Heart left ventricle (tissue), 13 donors: Measurements from ENCODE around the gene TTC39C.

Experiments
- POLR2A ChIP-seq, 2 donors: fragments of 450-650 bp; IDR thresholded peaks; one replicate each; pipeline ENCODE4 v1.6.1; 2017; ENCODE audit warnings: antibody characterized with exemption in 2 of 2, mild to moderate bottlenecking in 2 of 2, moderate library complexity in 2 of 2
- TF ChIP-seq, protein P1 (sequence below), 12 donors: fragments of 200-600 bp; sonication (generic) in 4 of 12; IDR thresholded peaks; one replicate each; pipeline versions ENCODE4 v1.5.0 to v1.8.0; 2018 to 2022; ENCODE audit warnings: antibody characterized with exemption in 12 of 12, mild to moderate bottlenecking in 5 of 12
- donor health status: ischemic (EF 13 %, LVEDD 7.1; RV severe dilation, severe dysfunction).
- donor health status: DM: no; HTN: yes; CAD: no.
- donor health status: DM: no; HTN: no; CAD: no.
- donor health status: ischemic (EF 25% LVEDD 6.9; RV normal size, moderate dysfunction).
- donor health status: ischemic (EF 25% LVEDD 5.7; RV mildly dilated, moderate dysfunction).
- donor health status: ischemic (EF 35%, LVEDD 5.7; RV mildly dilated, moderate dysfunction).
- donor health status: nonischemic (EF 11% LVEDD 7.7; RV severe dilation, severe dysfunction).
- donor health status: DM: yes; HTN: yes; CAD: no.
- donor health status: PGD.
- donor health status: ischemic (EF 29% LVEDD 5.4; RV normal size, mild dysfunction).
- donor health status: nonischemic (EF 23%, LVEDD 6.1; RV moderate dilation, normal function).

DNA sequence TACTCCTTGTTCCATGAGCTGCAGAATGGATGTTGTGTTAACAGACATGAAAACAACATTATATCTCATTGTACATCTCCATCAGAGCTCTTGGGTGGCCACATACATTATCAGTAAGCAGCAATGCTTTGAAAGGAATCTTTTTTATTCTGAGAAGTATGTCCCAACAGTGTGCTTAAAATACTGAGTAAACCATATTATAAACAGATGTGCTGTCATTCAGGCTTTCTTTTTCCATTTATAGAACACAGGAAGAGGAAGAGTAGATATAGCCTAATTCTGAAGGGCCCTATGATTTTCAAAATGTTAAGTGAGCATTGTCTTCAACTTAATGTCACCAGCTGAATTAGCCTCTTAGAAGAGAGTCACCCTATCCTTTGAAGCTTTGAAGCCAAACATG, 80.0 kb downstream of the TTC39C start:
- TF ChIP-seq, protein P1, sequence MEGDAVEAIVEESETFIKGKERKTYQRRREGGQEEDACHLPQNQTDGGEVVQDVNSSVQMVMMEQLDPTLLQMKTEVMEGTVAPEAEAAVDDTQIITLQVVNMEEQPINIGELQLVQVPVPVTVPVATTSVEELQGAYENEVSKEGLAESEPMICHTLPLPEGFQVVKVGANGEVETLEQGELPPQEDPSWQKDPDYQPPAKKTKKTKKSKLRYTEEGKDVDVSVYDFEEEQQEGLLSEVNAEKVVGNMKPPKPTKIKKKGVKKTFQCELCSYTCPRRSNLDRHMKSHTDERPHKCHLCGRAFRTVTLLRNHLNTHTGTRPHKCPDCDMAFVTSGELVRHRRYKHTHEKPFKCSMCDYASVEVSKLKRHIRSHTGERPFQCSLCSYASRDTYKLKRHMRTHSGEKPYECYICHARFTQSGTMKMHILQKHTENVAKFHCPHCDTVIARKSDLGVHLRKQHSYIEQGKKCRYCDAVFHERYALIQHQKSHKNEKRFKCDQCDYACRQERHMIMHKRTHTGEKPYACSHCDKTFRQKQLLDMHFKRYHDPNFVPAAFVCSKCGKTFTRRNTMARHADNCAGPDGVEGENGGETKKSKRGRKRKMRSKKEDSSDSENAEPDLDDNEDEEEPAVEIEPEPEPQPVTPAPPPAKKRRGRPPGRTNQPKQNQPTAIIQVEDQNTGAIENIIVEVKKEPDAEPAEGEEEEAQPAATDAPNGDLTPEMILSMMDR (IDR thresholded peaks at IDR 0.05): no peak
- TF ChIP-seq POLR2A (IDR thresholded peaks at IDR 0.05): no peak
